ENCODE results near the gene SEMA6A. TPM values are rescaled to one million over a fixed set of nuclear protein-coding genes. Genes with fewer than 3 reads are reported as not detected.

Gene SEMA6A
- polyA plus RNA-seq, 2 of the 4 experiments (the other 2 are of a cell fraction), result 0.01 TPM; not detected in 1

DNA sequence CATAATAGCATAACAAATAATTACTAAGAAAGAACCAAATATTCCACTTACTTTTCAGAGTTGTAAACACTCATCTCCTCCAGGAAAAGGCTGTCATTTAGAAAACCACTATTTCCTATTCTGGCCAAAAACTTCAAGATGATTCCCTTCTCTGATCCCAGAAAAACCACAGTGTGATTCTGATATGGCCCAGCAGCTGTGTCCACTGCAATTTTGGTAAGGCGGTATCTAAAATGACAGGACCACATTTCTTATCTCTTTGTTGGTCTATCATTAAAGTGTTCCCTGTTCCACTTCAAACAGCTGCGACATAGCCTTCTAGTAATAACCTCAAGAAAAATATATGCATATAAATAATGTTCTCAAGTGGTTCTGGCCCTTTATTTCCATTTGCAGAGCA lies 96.1 kb downstream of the SEMA6A start:
- no peak overlapping the region for H3K4me3 ChIP-seq
- ChIA-PET POLR2A (no interaction called here), CTCF (no interaction called here)
- DNase-seq (ENCODE audit: low read depth in 1 of 2, low spot score in 1 of 2) (no peak), ATAC-seq (no peak), FAIRE-seq (no peak)
- peaks cover 8% of the 10 kb centered on the region; the same call in 2 of the 3 replicates for H3K9me3 ChIP-seq
- no peaks in the 10 kb centered on the region for H3K4me1 ChIP-seq
- no peak overlapping the region for H3K4me2 ChIP-seq
- no peak for TF ChIP-seq HOXA7 (CRISPR knock-in tag; IDR thresholded peaks at IDR 0.05)
- TF ChIP-seq KDM5A (IDR thresholded peaks at IDR 0.05), result no peak
- TF ChIP-seq, protein P1, sequence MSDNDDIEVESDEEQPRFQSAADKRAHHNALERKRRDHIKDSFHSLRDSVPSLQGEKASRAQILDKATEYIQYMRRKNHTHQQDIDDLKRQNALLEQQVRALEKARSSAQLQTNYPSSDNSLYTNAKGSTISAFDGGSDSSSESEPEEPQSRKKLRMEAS (IDR thresholded peaks at IDR 0.05), result no peak
- no peak for TF ChIP-seq PHF8 (IDR thresholded peaks at IDR 0.05; ENCODE audit: borderline replicate concordance, low read depth)
- TF ChIP-seq, protein P2, sequence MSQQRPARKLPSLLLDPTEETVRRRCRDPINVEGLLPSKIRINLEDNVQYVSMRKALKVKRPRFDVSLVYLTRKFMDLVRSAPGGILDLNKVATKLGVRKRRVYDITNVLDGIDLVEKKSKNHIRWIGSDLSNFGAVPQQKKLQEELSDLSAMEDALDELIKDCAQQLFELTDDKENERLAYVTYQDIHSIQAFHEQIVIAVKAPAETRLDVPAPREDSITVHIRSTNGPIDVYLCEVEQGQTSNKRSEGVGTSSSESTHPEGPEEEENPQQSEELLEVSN (IDR thresholded peaks at IDR 0.05; ENCODE audit: borderline replicate concordance, low read depth), result no peak
- no peak for TF ChIP-seq BHLHE40 (IDR thresholded peaks at IDR 0.05; ENCODE audit: low read depth, low read length)
- no peak for TF ChIP-seq SREBF2 (IDR thresholded peaks at IDR 0.05)
- no peak for TF ChIP-seq FOSL2 (IDR thresholded peaks at IDR 0.05)
- no peak for TF ChIP-seq FOSL2 (CRISPR knock-in tag; IDR thresholded peaks at IDR 0.05)
- TF ChIP-seq GATA3 (IDR thresholded peaks at IDR 0.05; ENCODE audit: borderline replicate concordance), result no peak
- no peak for TF ChIP-seq TP53 (CRISPR knock-in tag; IDR thresholded peaks at IDR 0.05)
- TF ChIP-seq FOSB (CRISPR knock-in tag; IDR thresholded peaks at IDR 0.05), result no peak
- TF ChIP-seq CBX2 (IDR thresholded peaks at IDR 0.05; ENCODE audit: borderline replicate concordance, low read depth), result no peak
- TF ChIP-seq, protein P3, sequence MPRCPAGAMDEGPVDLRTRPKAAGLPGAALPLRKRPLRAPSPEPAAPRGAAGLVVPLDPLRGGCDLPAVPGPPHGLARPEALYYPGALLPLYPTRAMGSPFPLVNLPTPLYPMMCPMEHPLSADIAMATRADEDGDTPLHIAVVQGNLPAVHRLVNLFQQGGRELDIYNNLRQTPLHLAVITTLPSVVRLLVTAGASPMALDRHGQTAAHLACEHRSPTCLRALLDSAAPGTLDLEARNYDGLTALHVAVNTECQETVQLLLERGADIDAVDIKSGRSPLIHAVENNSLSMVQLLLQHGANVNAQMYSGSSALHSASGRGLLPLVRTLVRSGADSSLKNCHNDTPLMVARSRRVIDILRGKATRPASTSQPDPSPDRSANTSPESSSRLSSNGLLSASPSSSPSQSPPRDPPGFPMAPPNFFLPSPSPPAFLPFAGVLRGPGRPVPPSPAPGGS (IDR thresholded peaks at IDR 0.05), result no peak
- no peak for TF ChIP-seq CHD4 (IDR thresholded peaks at IDR 0.05; ENCODE audit: borderline replicate concordance)
- WGBS (ENCODE audit: missing lambda C conversion rate), result 51% methylated on average over 2 of the region's 2 CpGs
- no peak overlapping the region for H3K27ac ChIP-seq

DNA sequence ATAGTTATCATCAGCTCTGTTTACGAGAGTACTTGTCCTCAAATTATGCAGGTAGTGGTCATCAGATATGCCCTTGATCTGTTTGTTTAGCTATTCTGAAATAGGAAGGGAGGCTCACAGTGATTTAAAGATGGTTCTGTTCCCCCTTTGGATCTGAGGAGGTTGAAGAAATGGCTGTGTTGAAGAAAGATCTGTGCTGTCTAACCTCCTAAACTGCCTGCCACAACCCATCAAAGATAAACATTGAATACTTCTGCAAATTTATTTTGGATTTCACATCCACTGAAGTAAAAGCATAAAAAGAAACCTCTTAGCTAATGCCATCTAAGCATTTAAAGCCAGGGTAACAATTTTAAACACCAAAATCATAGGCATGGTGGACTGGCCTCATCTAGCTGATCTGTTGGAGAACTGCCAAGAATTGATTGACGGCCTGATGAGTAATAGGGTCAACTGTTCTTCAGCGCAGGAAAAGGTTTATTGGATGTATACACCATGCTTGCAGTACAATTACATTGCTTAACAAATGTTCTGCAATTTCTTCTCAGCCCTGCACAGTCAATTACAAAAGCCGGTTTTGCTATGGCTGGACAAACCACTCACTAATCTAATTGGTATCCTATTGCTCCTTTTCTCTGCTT lies 97.6 kb downstream of the SEMA6A start:
- Histone ChIP-seq H3K4me2 (no peak overlapping the region), H3K4me3 (no peak overlapping the region), H3K9me3 (peaks cover 8% of the 10 kb centered on the region; the same call in 2 of the 3 replicates), H3K27ac (no peak overlapping the region), H3K4me1 (no peaks in the 10 kb centered on the region)
- POLR2A ChIA-PET, result no interaction called here
- WGBS (ENCODE audit: missing lambda C conversion rate), result 36% methylated on average over 4 of the region's 4 CpGs
- CTCF ChIA-PET, result interaction anchor here (0.6 to 1.5 kb wide), 3 partner anchors 57 to 1729 kb away, joined by 3 to 5 read pairs (median 3); no protein-coding TSS in a partner anchor
- ATAC-seq (no peak), DNase-seq (ENCODE audit: low read depth in 1 of 2, low spot score in 1 of 2) (peak in 1 of 2 experiments; percentile 13), FAIRE-seq (no peak)
- TF ChIP-seq EHF (CRISPR knock-in tag; IDR thresholded peaks at IDR 0.05) (no peak), TP53 (CRISPR knock-in tag; IDR thresholded peaks at IDR 0.05) (no peak), NR3C1 (IDR thresholded peaks at IDR 0.05) (no peak), ZFP36 (IDR thresholded peaks at IDR 0.05; ENCODE audit: borderline replicate concordance, partially characterized antibody) (peak; percentile 96), CHD2 (IDR thresholded peaks at IDR 0.05; ENCODE audit: low read length, partially characterized antibody) (no peak), KDM1A (IDR thresholded peaks at IDR 0.05; ENCODE audit: low read depth) (no peak), RCOR1 (IDR thresholded peaks at IDR 0.05; ENCODE audit: low read depth, low read length) (no peak)
- TF ChIP-seq, protein P4, sequence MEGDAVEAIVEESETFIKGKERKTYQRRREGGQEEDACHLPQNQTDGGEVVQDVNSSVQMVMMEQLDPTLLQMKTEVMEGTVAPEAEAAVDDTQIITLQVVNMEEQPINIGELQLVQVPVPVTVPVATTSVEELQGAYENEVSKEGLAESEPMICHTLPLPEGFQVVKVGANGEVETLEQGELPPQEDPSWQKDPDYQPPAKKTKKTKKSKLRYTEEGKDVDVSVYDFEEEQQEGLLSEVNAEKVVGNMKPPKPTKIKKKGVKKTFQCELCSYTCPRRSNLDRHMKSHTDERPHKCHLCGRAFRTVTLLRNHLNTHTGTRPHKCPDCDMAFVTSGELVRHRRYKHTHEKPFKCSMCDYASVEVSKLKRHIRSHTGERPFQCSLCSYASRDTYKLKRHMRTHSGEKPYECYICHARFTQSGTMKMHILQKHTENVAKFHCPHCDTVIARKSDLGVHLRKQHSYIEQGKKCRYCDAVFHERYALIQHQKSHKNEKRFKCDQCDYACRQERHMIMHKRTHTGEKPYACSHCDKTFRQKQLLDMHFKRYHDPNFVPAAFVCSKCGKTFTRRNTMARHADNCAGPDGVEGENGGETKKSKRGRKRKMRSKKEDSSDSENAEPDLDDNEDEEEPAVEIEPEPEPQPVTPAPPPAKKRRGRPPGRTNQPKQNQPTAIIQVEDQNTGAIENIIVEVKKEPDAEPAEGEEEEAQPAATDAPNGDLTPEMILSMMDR (IDR thresholded peaks at IDR 0.05), result no peak

All from A549 (cell line).